ENCODE results near the gene UBASH3B. TPM values are rescaled to one million over a fixed set of nuclear protein-coding genes. Genes with fewer than 3 reads are reported as not detected.

The UBASH3B gene
- total RNA-seq, 1 donor from 2014 or later, result 6.7 TPM

DNA sequence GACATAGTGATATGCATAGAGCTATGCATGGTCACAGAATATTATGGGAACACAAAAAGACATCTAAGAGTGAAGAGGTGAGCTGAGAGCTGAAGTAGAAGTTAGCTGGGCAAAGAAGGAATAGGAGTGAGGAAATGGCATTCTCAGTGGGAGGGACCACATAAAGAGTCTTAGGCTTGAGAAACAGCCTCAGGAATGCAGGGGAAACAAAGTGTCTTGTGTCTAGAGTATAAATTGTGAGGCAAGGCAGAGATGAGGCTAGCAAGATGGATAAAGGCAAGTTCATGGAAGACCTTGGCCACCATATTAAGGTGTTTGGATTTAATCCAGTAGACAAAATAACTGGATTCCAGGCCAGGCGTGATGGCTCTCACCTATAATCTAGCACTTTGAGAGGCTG is 142.1 kb downstream of the UBASH3B start:
- Mint-ChIP-seq H3K27me3 (ENCODE audit: unreplicated experiment) (peaks cover 2% of the 10 kb centered on the region), H3K36me3 (ENCODE audit: unreplicated experiment) (no peaks in the 10 kb centered on the region), H3K27ac (ENCODE audit: unreplicated experiment) (no peak overlapping the region)

DNA sequence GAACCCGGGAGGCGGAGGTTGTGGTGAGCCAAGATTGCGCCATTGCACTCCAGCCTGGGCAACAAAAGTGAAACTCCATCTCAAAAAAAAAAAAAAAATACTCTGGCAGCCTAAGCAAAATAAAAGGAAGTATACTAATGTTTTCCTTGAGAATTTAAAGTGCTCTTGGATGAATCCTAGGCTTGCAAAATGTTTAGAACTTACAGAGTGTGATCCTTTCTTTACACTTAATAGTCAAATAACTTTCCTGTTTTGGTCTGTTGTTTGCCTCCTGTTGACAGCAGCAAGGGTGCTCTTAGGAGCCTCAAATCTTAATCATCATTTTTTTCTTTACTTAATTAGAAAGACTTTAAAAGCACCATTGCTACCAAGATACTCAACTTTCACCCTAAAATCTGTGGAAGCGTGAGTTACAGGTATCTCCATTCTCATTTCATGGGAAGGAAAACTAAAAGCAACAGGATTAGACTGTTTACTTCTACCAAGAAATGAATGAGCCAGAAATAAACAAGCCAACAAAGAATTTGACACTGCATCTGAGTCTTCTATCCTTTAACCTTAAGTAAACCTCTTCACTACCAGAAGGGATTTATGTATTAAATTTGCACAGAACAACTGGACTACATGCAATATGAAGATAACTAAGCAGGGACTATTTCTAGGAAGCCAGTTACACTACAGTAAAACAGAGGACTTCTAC is 144.0 kb downstream of the UBASH3B start:
- H3K27ac Mint-ChIP-seq (ENCODE audit: unreplicated experiment), result no peak overlapping the region
- no peaks in the 10 kb centered on the region for H3K9me3 Mint-ChIP-seq (ENCODE audit: unreplicated experiment)
- peaks cover 2% of the 10 kb centered on the region for H3K27me3 Mint-ChIP-seq (ENCODE audit: unreplicated experiment)
- no peaks in the 10 kb centered on the region for H3K36me3 Mint-ChIP-seq (ENCODE audit: unreplicated experiment)
- DNase-seq, result no peak
- TF ChIP-seq, protein P1, sequence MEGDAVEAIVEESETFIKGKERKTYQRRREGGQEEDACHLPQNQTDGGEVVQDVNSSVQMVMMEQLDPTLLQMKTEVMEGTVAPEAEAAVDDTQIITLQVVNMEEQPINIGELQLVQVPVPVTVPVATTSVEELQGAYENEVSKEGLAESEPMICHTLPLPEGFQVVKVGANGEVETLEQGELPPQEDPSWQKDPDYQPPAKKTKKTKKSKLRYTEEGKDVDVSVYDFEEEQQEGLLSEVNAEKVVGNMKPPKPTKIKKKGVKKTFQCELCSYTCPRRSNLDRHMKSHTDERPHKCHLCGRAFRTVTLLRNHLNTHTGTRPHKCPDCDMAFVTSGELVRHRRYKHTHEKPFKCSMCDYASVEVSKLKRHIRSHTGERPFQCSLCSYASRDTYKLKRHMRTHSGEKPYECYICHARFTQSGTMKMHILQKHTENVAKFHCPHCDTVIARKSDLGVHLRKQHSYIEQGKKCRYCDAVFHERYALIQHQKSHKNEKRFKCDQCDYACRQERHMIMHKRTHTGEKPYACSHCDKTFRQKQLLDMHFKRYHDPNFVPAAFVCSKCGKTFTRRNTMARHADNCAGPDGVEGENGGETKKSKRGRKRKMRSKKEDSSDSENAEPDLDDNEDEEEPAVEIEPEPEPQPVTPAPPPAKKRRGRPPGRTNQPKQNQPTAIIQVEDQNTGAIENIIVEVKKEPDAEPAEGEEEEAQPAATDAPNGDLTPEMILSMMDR (IDR thresholded peaks at IDR 0.05; ENCODE audit: partially characterized antibody, unreplicated experiment), result no peak
- H3K4me3 Mint-ChIP-seq (ENCODE audit: unreplicated experiment), result no peak overlapping the region
- peaks cover 5% of the 10 kb centered on the region for H3K4me1 Mint-ChIP-seq (ENCODE audit: low read depth, unreplicated experiment)

More for the DNA sequence above, 142.1 kb downstream of the UBASH3B start:
- no peak for DNase-seq
- Mint-ChIP-seq H3K9me3 (ENCODE audit: unreplicated experiment) (no peaks in the 10 kb centered on the region), H3K4me3 (ENCODE audit: unreplicated experiment) (no peak overlapping the region), H3K4me1 (ENCODE audit: low read depth, unreplicated experiment) (no peaks in the 10 kb centered on the region)
- TF ChIP-seq, protein P1 (IDR thresholded peaks at IDR 0.05; ENCODE audit: partially characterized antibody, unreplicated experiment), result no peak

DNA sequence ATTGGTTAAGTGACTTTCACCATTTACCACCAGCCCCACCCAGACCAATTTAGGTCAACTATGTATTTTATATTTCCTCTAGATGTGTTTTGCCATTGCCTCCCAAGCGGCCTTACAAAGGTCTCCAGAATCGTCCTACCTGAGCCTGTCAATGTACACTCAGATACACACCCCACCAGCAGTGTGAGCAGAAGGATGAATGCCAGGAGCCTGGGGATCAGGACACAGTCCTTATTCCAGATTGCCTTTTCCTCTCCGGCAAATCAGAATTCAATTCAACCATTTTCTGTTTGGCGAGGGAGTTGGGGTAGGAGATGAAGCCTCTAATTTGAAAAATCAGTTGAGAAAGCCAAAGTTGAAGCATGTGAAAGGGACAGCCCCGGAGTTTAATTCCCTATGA is 147.4 kb downstream of the UBASH3B start:
- Mint-ChIP-seq H3K9me3 (ENCODE audit: unreplicated experiment) (no peaks in the 10 kb centered on the region), H3K4me3 (ENCODE audit: unreplicated experiment) (no peak overlapping the region), H3K4me1 (ENCODE audit: low read depth, unreplicated experiment) (peaks cover 5% of the 10 kb centered on the region), H3K27ac (ENCODE audit: unreplicated experiment) (no peak overlapping the region), H3K36me3 (ENCODE audit: unreplicated experiment) (no peaks in the 10 kb centered on the region), H3K27me3 (ENCODE audit: unreplicated experiment) (no peaks in the 10 kb centered on the region)
- DNase-seq, result no peak
- TF ChIP-seq, protein P1 (IDR thresholded peaks at IDR 0.05; ENCODE audit: partially characterized antibody, unreplicated experiment), result no peak

DNA sequence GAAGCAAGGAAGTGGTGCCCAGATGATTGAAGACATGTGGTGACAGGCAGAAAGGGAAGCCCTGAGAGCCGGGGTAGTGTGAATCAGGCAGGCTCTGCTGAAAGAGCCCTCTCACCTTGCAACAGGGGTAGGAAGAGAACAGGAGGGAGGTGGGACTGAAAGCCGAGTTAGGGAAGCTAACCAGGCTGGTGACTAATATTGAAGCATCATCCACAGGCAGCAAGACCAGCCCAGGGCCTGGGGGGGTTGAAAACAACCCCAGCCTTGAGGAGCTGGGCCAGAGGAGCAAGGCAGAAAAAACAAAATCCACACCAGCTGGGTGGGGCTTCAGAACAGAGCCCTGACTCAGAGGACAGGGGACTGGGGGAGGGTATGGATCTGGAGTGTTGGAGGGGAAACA is 147.8 kb downstream of the UBASH3B start:
- H3K4me1 Mint-ChIP-seq (ENCODE audit: low read depth, unreplicated experiment), result peaks cover 5% of the 10 kb centered on the region
- no peak overlapping the region for H3K27ac Mint-ChIP-seq (ENCODE audit: unreplicated experiment)
- H3K27me3 Mint-ChIP-seq (ENCODE audit: unreplicated experiment), result no peaks in the 10 kb centered on the region
- DNase-seq, result no peak
- no peak overlapping the region for H3K4me3 Mint-ChIP-seq (ENCODE audit: unreplicated experiment)
- no peaks in the 10 kb centered on the region for H3K9me3 Mint-ChIP-seq (ENCODE audit: unreplicated experiment)
- H3K36me3 Mint-ChIP-seq (ENCODE audit: unreplicated experiment), result no peaks in the 10 kb centered on the region
- TF ChIP-seq, protein P1 (IDR thresholded peaks at IDR 0.05; ENCODE audit: partially characterized antibody, unreplicated experiment), result no peak

DNA sequence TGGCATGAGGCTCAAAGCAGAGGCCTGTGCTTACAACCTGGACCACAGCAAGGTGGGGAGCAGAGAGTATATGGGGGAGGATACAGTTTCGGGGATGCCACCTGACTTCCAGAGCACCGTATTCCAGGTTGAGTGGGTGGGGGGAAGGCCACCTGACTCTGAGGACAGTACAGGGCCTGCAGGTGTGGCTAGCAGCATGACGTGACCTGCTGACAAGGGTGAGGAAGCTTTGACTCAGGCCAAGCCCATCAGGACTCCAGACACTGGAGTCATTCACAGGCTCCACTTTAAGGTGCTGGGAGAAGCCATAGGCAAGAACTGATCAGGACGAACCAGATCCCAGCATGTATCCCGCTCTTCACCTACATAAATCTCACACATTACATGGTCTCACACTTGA is 148.2 kb downstream of the UBASH3B start:
- H3K9me3 Mint-ChIP-seq (ENCODE audit: unreplicated experiment), result no peaks in the 10 kb centered on the region
- H3K27ac Mint-ChIP-seq (ENCODE audit: unreplicated experiment), result no peak overlapping the region
- TF ChIP-seq, protein P1 (IDR thresholded peaks at IDR 0.05; ENCODE audit: partially characterized antibody, unreplicated experiment), result no peak
- H3K27me3 Mint-ChIP-seq (ENCODE audit: unreplicated experiment), result no peaks in the 10 kb centered on the region
- DNase-seq, result no peak
- H3K36me3 Mint-ChIP-seq (ENCODE audit: unreplicated experiment), result no peaks in the 10 kb centered on the region
- peaks cover 7% of the 10 kb centered on the region for H3K4me1 Mint-ChIP-seq (ENCODE audit: low read depth, unreplicated experiment)
- no peak overlapping the region for H3K4me3 Mint-ChIP-seq (ENCODE audit: unreplicated experiment)

Measured in glutamatergic neuron (in vitro differentiated cells).